ENCODE measurements around the gene TAF8.

TAF8 gene

GRCh38 chr6:42091718-42092023 is 41.3 kb downstream of the TAF8 start:
- no peak for TF ChIP-seq CTCF (IDR thresholded peaks at IDR 0.05)

- TF ChIP-seq CTCF (IDR thresholded peaks at IDR 0.05) = no peak
These were observed 43.4 kb downstream of the TAF8 start for GRCh38 chr6:42093582-42094329.

- no peak for TF ChIP-seq CTCF (IDR thresholded peaks at IDR 0.05)
These were observed 44.8 kb downstream of the TAF8 start for GRCh38 chr6:42095094-42095493.

GRCh38 chr6:42095776-42096541 is 45.6 kb downstream of the TAF8 start:
- no peak for TF ChIP-seq CTCF (IDR thresholded peaks at IDR 0.05)

GRCh38 chr6:42099340-42100028 is 49.2 kb downstream of the TAF8 start:
- no peak for TF ChIP-seq CTCF (IDR thresholded peaks at IDR 0.05)

GRCh38 chr6:42100029-42100901 is 49.9 kb downstream of the TAF8 start:
- no peak for TF ChIP-seq CTCF (IDR thresholded peaks at IDR 0.05)

- TF ChIP-seq CTCF (IDR thresholded peaks at IDR 0.05) = no peak
These were observed 50.9 kb downstream of the TAF8 start for GRCh38 chr6:42101186-42101657.
